GM12873 (cell line): ENCODE results near the gene TLE4.

Experiments used
- CTCF ChIP-seq: IDR thresholded peaks from 2 replicates; pipeline ENCODE4 v1.5.1; 2012; ENCODE audit warnings: low read depth, mild to moderate bottlenecking, moderate library complexity, low read length, control low read depth; ENCODE audit not compliant: insufficient read depth; ENCODE audit errors: missing control alignments

The TLE4 gene

GRCh38 chr9:79567671-79568098 lies 4.1 kb upstream of the TLE4 start:
- TF ChIP-seq CTCF, result no peak

- peak; percentile 13 for TF ChIP-seq CTCF
These were observed 3.2 kb upstream of the TLE4 start for GRCh38 chr9:79568337-79569101.

GRCh38 chr9:79569814-79570447 lies 1.8 kb upstream of the TLE4 start:
- TF ChIP-seq CTCF, result no peak

GRCh38 chr9:79570448-79571308 lies 1.1 kb upstream of the TLE4 start:
- no peak for TF ChIP-seq CTCF

GRCh38 chr9:79572032-79572607 lies 355 bp downstream of the TLE4 start:
- TF ChIP-seq CTCF, result no peak

- TF ChIP-seq CTCF, result no peak
These were observed 1.0 kb downstream of the TLE4 start for GRCh38 chr9:79572608-79573411.
